Tibial nerve (tissue), 4 donors: ENCODE measurements around the gene CYS1.

ENCODE experiments used
- EP300 ChIP-seq, 2 donors: sonication (generic); formaldehyde crosslinking; IDR thresholded peaks; one replicate each; pipeline ENCODE4 v1.6.1; 2017; ENCODE audit warnings: antibody characterized with exemption in 2 of 2, mild to moderate bottlenecking in 1 of 2
- TF ChIP-seq, protein P1 (sequence below), 5 experiments: fragments of 200-600 bp in 3 of 5; fragments of 450-650 bp in 2 of 5; sonication (generic) in 3 of 5; IDR thresholded peaks; one replicate each; pipeline ENCODE4 v1.5.1; 2016 to 2019; ENCODE audit warnings: antibody characterized with exemption in 5 of 5, mild to moderate bottlenecking in 3 of 5, moderate library complexity in 2 of 5

DNA sequence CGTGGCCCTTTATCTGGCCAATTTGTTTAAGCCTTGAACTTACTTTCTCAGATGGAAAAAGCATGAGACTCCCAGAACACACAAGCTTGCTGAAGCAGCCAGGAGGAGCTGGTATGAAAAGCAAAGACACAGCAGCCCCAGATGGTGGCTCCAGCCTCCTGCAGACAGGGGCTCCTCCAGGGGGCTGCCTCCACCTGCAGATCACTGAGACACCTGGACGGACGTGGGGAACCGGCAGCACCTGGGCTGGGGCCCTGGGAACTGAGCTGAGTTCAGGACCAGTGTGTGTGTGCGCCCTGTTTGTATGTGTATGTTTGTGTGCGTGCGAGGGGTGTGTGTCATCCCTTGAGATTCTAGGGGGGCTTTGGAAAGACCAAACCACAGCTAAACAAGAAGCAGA, 8.6 kb downstream of the CYS1 start:
- TF ChIP-seq, protein P1, sequence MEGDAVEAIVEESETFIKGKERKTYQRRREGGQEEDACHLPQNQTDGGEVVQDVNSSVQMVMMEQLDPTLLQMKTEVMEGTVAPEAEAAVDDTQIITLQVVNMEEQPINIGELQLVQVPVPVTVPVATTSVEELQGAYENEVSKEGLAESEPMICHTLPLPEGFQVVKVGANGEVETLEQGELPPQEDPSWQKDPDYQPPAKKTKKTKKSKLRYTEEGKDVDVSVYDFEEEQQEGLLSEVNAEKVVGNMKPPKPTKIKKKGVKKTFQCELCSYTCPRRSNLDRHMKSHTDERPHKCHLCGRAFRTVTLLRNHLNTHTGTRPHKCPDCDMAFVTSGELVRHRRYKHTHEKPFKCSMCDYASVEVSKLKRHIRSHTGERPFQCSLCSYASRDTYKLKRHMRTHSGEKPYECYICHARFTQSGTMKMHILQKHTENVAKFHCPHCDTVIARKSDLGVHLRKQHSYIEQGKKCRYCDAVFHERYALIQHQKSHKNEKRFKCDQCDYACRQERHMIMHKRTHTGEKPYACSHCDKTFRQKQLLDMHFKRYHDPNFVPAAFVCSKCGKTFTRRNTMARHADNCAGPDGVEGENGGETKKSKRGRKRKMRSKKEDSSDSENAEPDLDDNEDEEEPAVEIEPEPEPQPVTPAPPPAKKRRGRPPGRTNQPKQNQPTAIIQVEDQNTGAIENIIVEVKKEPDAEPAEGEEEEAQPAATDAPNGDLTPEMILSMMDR (IDR thresholded peaks at IDR 0.05): no peak
- TF ChIP-seq EP300 (IDR thresholded peaks at IDR 0.05): no peak
